GM21529 (cell line): Measurements from ENCODE around the gene DMRTC1B.
A peak's percentile ranks its signal among the peaks of the same experiment; 100 is the strongest.
"Not testable (repeated sequence)": the region's sequence is repeated elsewhere in the genome, so short reads cannot be mapped to it uniquely, and the experiment has no call there.

Experiments used
- ATAC-seq: cut with Tn5 transposase; IDR thresholded peaks from one replicate; pipeline ENCODE4 v1.9.1; 2021; ENCODE audit not compliant: unreplicated experiment

The DMRTC1B gene, protein sequence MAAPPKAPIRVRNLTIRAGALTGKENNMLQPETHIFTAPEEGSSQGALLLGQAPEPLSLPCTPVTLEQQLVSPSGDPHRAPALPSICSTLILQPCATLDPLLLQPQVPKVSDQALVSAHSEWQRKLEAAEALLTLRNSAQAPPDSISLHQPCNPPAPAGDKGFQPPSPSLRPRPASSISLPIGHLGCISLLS

DNA sequence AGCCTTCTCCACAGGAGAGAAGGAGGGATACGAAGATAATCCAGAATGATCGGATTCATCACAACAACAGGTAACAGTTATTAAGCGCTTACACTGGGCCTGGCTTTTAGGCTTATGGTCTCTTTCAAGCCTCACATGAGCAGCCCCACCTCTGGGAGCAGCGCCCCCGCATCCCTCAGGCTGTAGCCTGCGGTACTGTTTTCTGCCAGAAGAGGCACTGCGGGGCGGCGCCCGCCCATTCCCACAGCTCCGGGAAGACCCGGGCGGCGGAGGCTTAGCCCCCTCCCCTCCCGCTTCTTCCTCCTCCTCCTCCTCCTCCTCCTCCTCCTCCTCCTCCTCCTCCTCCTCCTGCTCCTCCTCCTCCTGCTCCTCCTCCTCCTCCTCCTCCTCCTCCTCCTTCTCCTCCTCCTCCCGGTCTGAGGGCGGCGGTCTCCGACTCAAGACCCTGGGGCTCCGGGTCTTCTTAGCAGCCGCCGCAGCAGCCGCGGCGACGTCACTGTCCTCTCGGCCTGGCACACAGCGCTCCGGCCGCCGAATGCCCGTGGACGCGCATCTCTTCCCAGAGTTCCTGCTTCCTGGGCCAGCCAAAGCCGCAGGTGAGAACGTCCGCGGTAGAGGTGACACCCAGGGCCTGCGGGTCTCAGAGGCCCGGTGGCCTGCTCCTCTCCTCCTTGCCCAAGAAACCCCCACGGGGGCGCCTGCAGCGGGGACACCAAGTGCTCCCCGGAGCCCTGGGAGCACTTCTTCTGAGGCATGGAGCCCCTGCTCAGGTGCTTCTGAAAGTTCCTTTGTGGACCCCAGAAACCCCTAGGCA lies at the start of gene DMRTC1B:
Gene DMRTC1B (plus strand): TSS at position 238 of the 814 bp plus-strand sequence. CDS start 68,246 bp downstream, outside the sequence.
- ATAC-seq: peak; percentile 81

DNA sequence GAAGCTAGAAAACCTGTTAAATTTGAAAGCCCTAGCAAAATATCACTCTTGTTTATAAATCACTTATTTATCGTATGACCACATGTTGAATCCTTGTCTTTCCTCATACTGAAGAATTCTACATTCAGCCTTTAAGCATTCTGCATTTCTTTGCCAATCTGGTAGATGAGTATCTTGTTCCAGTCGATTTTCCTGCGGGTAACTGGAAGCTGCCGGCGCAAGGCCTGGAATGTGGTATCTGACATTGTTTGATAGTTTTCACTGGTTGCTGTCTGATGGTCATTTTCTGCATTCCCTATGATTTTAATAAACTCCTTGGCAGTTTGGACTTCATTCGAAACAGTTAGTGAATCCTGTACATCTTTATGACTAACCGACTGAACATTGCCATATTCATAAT lies 48.8 kb upstream of the DMRTC1B start:
- ATAC-seq: no peak

DNA sequence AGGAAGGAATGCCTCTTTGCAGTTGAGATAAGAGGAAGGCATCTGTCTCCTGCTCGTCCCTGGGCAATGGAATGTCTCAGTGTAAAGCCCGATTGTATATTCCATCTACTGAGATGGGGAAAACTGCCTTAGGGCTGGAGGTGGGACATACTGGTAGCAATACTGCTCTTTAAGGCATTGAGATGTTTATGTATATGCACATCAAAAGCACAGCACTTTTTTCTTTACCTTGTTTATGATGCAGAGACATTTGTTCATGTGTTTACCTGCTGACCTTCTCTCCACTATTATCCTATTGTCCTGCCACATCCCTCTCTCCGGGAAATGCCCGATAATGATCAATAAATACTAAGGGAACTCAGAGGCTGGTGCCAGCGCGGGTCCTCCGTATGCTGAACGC lies 43.1 kb upstream of the DMRTC1B start:
- not testable (repeated sequence) for ATAC-seq

DNA sequence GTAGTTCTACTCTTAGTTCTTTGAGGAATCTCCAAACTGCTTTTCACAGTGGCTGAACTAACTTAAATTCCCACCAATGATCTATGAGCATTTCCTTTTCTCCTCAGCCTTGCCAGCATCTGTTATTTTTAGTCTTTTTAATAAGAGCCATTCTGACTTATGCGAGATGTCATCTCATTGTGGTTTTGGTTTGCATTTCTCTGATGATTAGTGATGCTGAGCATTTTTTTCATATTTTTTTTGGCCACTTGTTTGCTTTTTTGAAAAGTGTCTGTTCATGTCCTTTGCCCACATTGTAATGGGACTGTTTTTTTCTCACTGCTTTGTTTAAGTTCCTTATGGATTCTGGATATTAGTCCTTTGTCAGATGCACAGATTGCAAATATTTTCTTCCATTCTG lies 41.1 kb upstream of the DMRTC1B start:
- ATAC-seq: no peak

DNA sequence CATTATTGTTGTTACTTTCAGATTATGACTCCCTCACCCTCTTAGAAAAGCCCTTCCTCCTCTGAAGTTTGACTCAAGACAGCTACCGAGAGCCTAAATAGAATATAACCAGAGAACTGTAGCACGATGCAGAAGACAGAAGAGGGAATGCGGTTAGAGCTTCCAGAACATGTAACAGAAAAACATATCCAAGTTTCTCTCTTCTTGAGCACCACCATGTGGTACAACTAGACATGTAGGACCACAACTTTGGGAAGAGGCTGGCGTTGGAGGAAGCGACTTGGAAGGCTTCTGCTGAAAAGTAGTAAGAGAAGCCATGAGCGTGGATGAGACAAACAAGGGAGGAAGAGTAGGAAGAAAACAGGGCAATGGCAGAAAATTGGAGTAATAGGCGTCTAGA lies 31.1 kb upstream of the DMRTC1B start:
- ATAC-seq: not testable (repeated sequence)

DNA sequence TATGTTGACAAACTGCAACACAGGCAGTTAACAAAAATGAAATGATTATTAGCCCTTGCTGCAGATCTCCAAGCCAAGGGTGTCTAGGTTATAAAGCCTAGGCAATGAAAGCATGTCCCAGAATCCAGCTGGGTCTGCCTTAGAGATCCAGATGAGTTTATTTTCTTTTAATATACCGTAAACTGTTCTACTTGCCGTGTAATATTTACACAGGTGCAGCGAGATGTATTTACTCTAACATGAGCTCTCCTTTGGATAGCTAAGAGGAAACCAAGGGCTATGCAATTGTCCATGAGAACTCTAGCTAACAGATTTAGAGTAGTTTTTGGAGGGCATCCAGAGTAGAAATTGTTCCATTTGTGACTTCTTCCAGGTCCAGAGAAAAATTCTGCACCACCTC lies 28.1 kb upstream of the DMRTC1B start:
- not testable (repeated sequence) for ATAC-seq

DNA sequence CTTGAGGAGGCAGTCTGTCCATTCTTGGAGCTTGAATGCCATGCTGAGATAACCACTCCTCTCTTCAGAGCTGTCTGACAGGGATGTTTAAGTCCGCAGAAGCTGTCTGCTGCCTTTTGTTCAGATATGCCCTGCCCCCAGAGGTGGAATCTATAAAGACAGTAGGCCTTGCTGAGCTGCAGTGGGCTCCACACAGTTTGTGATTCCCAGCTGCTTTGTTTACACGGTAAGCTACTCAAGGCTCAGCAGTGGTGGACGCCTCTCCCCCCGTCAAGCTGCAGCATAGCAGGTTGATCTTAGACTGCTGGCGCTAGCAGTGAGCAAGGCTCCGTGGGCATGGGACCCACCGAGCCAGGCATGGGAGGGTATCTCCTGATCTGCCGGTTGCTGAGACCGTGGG lies 16.2 kb upstream of the DMRTC1B start:
- ATAC-seq: not testable (repeated sequence)

DNA sequence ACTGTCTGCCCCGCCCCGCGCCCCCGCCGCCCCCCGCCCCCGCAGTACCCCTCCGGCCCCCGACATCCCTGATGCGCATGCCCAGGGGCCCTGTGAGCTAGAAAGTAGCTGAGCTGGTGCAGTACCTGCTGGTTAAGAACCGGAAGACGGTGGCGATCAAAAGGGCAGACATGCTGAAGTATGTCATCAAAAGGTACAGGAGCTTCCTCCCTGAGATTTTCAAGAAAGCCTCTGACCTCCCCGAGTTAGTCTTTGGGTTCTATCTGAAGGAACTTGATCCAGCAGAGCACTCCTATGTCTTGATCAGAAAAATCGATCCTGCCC lies 739 bp downstream of the DMRTC1B start:
- ATAC-seq: peak; percentile 62

DNA sequence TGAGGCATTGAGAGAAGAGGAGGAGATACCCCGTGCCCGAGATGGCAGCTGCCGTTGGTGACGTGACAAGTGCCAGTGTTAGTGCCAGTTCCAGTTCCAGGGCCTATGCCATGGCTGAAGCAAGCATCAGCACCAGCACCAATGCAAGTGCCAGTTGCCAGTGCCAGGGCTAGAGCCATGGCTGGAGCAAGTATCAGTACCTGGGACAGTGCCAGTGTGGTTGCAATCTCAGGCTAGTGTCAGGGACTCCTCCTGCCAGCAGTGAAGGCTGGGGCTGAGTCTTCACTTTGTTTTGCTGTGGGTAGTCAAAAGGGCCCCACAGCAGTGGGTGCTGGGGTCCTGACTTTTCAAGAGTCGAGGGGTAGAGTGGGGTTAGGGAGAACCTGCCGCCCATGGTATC lies 1.5 kb downstream of the DMRTC1B start:
- not testable (repeated sequence) for ATAC-seq

DNA sequence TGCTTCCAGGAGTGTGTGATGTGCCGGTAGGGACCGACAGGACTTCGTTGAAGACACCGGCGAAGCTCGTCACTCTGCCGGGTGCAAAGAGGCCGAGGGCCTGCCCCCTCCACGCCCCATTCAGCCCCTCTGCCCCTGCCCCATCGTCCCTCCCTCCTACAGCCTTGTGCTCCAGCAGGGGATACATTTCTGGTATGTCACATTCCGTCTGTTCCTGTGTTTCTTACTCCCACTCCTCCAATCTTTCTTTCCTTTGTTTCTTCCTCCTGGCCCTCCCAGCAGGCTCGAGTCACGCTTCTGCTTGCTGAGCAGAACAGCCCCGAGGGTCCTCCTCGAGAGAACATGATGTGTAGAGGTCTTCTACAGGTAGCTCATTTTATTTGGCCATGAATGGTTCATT lies 5.9 kb downstream of the DMRTC1B start, which contains the start of gene FAM236B:
Gene FAM236B (minus strand): TSS at position 101 of the 400 bp plus-strand sequence. CDS start 100 bp downstream, at position 1.
- ATAC-seq: not testable (repeated sequence)

DNA sequence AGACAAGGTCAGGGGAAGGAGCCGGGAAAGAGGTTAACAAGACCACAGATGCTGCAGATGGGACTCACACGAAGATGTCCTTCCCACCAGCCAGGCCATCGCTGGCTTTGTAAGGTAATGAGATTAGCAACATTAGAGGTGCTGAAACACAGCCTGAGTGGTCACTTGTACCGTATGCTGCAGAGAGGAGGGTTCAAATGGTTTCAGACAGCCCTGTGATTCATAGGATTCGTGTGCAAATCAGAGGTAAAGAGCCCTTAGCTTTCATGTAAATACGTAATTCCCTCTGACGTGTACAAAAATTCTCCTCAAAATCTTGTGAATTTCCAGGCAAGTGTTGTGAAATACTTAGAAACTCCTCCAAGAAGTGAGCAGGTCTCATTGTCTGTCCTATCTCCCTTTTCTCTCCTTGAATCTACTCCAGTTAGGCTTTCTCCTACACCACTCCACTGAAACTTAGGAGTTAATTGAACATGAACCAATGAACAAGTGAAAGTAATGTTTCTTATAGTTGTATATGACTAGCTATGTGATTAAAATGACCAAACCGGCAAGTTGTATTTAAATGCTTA lies 6.8 kb downstream of the DMRTC1B start:
- ATAC-seq: not testable (repeated sequence)

DNA sequence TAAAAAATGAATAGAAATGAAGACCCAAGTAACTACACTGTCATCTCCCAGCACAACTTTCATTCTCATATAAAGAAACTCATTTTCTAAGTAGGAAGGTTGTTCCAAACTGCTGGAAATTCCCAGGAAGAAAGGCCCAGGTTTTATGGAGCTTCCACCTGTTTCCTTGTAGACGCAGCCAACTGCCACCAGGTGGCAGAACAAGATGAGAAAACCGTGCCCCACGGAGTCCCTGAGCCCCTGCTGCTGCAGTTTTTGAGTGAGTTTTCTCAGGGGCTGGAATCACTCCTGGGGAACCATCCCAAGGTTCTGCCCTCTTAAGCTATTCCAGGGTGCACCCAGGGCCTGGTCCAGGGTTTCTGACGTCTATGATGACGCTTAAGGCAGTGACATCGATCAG lies 7.3 kb downstream of the DMRTC1B start:
- not testable (repeated sequence) for ATAC-seq

DNA sequence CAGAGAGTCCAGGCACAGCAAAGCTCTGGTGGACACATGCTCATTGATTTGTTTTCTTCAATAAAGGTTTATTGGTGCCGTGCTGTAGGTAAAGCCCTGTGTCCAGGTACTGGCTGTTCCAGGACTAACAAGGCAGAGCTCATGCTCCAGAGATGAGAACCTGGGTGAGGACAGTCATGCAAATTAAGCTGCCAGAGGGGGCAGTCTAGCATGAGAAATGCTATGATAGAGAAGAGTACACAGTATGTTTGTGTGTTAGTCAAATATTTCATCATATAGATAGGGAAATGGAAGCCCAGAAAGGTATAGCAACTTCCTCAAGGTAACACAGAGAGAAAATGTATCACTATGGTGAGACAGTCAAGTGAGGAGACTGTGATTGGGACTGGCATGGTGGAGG lies 11.5 kb downstream of the DMRTC1B start:
- ATAC-seq: not testable (repeated sequence)

DNA sequence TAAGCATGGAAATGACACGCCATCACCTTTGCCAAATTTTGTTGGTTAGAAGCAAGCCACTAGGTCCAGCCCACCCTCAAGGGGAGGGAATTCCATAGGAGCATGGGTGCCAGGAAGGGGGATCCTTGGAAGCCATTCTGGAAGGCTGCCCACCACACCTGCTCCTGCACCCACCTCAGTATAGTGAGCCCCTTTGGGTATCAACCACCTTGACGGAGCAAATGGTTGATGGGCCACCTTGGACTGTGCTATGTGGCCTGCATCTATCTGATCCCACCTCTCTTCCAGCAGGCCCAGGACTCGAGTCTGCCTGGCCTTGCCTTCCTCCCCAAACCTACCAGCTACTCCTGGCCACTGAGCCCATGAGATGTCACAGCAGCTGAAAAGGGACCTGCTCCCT lies 13.7 kb downstream of the DMRTC1B start:
- ATAC-seq: not testable (repeated sequence)

DNA sequence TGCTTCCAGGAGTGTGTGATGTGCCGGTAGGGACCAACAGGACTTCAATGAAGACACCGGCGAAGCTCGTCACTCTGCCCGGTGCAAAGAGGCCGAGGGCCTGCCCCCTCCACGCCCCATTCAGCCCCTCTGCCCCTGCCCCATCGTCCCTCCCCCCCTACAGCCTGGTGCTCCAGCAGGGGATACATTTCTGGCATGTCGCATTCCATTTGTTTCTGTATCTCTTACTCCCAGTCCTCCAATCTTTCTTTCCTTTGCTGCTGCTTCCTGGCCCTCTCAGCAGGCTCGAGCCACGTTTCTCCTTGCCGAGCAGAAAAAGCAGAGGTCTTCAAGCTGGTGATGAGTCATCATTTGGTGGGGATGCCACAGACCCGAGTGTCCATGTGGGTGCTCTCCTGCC lies 31.4 kb downstream of the DMRTC1B start, which contains the start of gene FAM236D:
Gene FAM236D (minus strand): TSS at position 101 of the 400 bp plus-strand sequence. CDS start 100 bp downstream, at position 1.
- ATAC-seq: not testable (repeated sequence)

DNA sequence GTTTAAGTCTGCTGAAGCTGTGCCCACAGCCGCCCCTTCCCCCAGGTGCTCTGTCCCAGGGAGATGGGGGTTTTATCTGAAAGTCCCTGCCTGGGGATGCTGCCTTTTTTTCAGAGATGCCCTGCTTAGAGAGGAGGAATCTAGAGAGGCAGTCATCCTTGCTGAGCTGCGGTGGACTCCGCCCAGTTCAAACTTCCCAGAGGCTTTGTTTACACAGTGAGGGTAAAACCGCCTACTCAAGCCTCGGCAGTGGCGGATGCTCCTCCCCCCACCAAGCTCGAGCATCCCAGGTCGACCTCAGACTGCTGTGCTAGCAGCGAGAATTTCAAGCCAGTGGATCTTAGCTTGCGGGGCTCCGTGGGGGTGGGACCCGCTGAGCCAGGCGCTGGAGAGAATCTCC lies 54.0 kb downstream of the DMRTC1B start:
- not testable (repeated sequence) for ATAC-seq

DNA sequence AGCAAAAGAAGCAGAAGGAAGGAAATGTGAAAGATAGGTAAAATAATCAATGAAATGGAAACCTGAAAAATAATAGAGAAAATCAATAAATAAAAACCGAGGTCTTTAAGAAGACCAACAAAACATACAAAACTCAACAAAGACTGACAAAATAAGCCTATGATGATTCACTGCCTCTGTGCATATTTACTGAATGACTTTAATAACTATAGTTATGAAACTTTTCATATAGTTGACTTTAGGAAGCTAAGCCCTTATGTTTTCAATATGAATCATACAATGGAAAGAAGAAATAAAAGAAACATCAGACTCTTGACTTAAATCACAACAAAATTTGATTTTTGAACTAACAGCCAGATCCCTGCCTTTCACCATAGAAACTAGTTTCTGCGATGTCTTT lies 60.8 kb downstream of the DMRTC1B start:
- not testable (repeated sequence) for ATAC-seq

DNA sequence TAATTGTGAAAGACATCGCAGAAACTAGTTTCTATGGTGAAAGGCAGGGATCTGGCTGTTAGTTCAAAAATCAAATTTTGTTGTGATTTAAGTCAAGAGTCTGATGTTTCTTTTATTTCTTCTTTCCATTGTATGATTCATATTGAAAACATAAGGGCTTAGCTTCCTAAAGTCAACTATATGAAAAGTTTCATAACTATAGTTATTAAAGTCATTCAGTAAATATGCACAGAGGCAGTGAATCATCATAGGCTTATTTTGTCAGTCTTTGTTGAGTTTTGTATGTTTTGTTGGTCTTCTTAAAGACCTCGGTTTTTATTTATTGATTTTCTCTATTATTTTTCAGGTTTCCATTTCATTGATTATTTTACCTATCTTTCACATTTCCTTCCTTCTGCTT lies 106.2 kb downstream of the DMRTC1B start:
- ATAC-seq: not testable (repeated sequence)

DNA sequence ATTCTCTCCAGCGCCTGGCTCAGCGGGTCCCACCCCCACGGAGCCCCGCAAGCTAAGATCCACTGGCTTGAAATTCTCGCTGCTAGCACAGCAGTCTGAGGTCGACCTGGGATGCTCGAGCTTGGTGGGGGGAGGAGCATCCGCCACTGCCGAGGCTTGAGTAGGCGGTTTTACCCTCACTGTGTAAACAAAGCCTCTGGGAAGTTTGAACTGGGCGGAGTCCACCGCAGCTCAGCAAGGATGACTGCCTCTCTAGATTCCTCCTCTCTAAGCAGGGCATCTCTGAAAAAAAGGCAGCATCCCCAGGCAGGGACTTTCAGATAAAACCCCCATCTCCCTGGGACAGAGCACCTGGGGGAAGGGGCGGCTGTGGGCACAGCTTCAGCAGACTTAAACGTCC lies 113.0 kb downstream of the DMRTC1B start:
- ATAC-seq: not testable (repeated sequence)
